ENCODE data around the gene PDLIM1. TPM values are rescaled to one million over a fixed set of nuclear protein-coding genes. Genes with fewer than 3 reads are reported as not detected.

Gene PDLIM1
- total and polyA plus RNA-seq, 2 of the 13 experiments (the other 11 are each of a cell fraction or from before 2014, with no cell fraction given), result 119 to 123 TPM

- Histone ChIP-seq H3K36me3 (replicated peaks in 1 of 2; ENCODE audit: control insufficient read depth in 1 of 2, insufficient read depth in 2 of 2, low read length in 2 of 2) (peaks cover 0 to 4% of the 10 kb centered on the region in 2 experiments; a peak in 1 of 5 replicates), H4K20me1 (ENCODE audit: insufficient read depth, low read length) (peaks cover 7% of the 10 kb centered on the region; the same call in 1 of the 2 replicates), H3K4me1 (ENCODE audit: insufficient read depth, low read length) (peaks cover 49% of the 10 kb centered on the region), H3K4me2 (ENCODE audit: low read depth, low read length) (peak overlapping the region; percentile 72), H3K27ac (ENCODE audit: extremely low read length, insufficient read depth, low read length) (no peak overlapping the region), H3K9me3 (ENCODE audit: low read length) (no peaks in the 10 kb centered on the region), H3K27me3 (ENCODE audit: control insufficient read depth in 1 of 2, insufficient read depth in 2 of 2, low read length in 2 of 2) (no peaks in the 10 kb centered on the region), H3K4me3 (replicated peaks in 1 of 3; ENCODE audit: insufficient read depth in 1 of 3, low read depth in 2 of 3, low read length in 3 of 3) (peak overlapping the region; percentile 37 to 89 (median 51); a peak in 5 of 6 replicates), H2AFZ (ENCODE audit: low read length) (no peak overlapping the region), H3K79me2 (ENCODE audit: insufficient read depth, low read length) (peaks cover 41% of the 10 kb centered on the region), H3K9ac (ENCODE audit: insufficient read depth, low read depth, low read length) (peak overlapping the region; percentile 67)
- ATAC-seq (0 out of 3 replicates have a peak, but pooled peaks have one; percentile 8), FAIRE-seq (no peak), DNase-seq (ENCODE audit: low spot score) (no peak)
- CTCF ChIA-PET (ENCODE audit: low intra/inter-chr PET ratio, low total read pairs), result interaction anchor here (2.3 kb wide), 1 partner anchor 45 kb away, joined by 10 read pairs; no protein-coding TSS in a partner anchor
- 59% methylated on average over 19 of the region's 19 CpGs for WGBS (ENCODE audit: low lambda C conversion rate)
- BruUV-seq (replicated peaks), result TSS peak; percentile 78
- in situ Hi-C loops (cut with HindIII; ENCODE audit: extremely low pct_ligation_motif_present, low pct_unique_long_range_greater_than_20kb) (loop anchor here (5.0 kb wide), 1 partner anchor 44 kb away; no protein-coding TSS in a partner anchor), intact Hi-C loops (cut with micrococcal nuclease; ENCODE audit: unreplicated experiment) (loop anchor here (5.0 kb wide), 1 partner anchor 56 kb away; no protein-coding TSS in a partner anchor)
- POLR2A ChIA-PET, result interaction anchor here (0.6 to 4.7 kb wide), 2 partner anchors 13 to 158 kb away, joined by 3 to 41 read pairs; no protein-coding TSS in a partner anchor
- TF ChIP-seq ZBTB33 (CRISPR knock-in tag; IDR thresholded peaks at IDR 0.05) (peak; percentile 58; the same call in 1 of the 2 replicates), ZHX1 (CRISPR knock-in tag; IDR thresholded peaks at IDR 0.05; ENCODE audit: low read depth) (0 out of 2 replicates have a peak, but pooled peaks have one; percentile 17), ZMYM3 (CRISPR knock-in tag; IDR thresholded peaks at IDR 0.05) (peak; percentile 97), GLMP (CRISPR knock-in tag; IDR thresholded peaks at IDR 0.05; ENCODE audit: borderline replicate concordance) (no peak), MYNN (CRISPR knock-in tag; IDR thresholded peaks at IDR 0.05; ENCODE audit: low read depth) (0 out of 2 replicates have a peak, but pooled peaks have one; percentile 56), SNAPC4 (CRISPR knock-in tag; IDR thresholded peaks at IDR 0.05) (no peak), CHD4 (IDR thresholded peaks at IDR 0.05; ENCODE audit: borderline replicate concordance, low read length) (peak; percentile 98), POGK (CRISPR knock-in tag; conservative IDR thresholded peaks at IDR 0.05) (no peak)
Measured at GRCh38 chr10:95291365-95292039, 699 bp upstream of the PDLIM1 start.
